WERI-Rb-1 (cell line): Measurements from ENCODE around the gene FOCAD.

Experiments
- DNase-seq: peaks from one replicate; pipeline ENCODE4 v3.0.0-alpha.2; 2020
- H3K27ac ChIP-seq: fragments of 250-450 bp; sonication (Bioruptor Pico); 2 replicates; pipeline ENCODE4 v1.5.1; 2020; ENCODE audit warnings: mild to moderate bottlenecking, moderate library complexity
- H3K27me3 ChIP-seq: fragments of 250-450 bp; sonication (Bioruptor Pico); 2 replicates; pipeline ENCODE4 v1.5.1; 2021; ENCODE audit warnings: mild to moderate bottlenecking, low read depth, moderate library complexity; ENCODE audit not compliant: insufficient read depth, severe bottlenecking
- H3K36me3 ChIP-seq: fragments of 250-450 bp; sonication (Bioruptor Pico); 2 replicates; pipeline ENCODE4 v1.5.1; 2020; ENCODE audit warnings: mild to moderate bottlenecking, moderate library complexity
- H3K4me3 ChIP-seq: 2 replicates; pipeline ENCODE4 v1.5.1; 2011; ENCODE audit warnings: low read depth, mild to moderate bottlenecking, control low read depth, low read length
- H3K9me3 ChIP-seq: fragments of 250-450 bp; sonication (Bioruptor Pico); 2 replicates; pipeline ENCODE4 v1.5.1; 2021; ENCODE audit warnings: mild to moderate bottlenecking, moderate library complexity; ENCODE audit not compliant: severe bottlenecking
- CTCF ChIP-seq: IDR thresholded peaks from 2 replicates; pipeline ENCODE4 v1.5.1; 2011; ENCODE audit warnings: low read depth, mild to moderate bottlenecking, control low read depth, inconsistent platforms, low read length

Gene FOCAD

GRCh38 chr9:20729523-20729922, 45.5 kb downstream of the FOCAD start:
- TF ChIP-seq CTCF = no peak
- no peaks in the 10 kb centered on the region for H3K36me3 ChIP-seq
- no peaks in the 10 kb centered on the region for H3K9me3 ChIP-seq
- H3K27me3 ChIP-seq = no peaks in the 10 kb centered on the region
- H3K4me3 ChIP-seq = no peak overlapping the region
- DNase-seq = no peak
- H3K27ac ChIP-seq = no peak overlapping the region

GRCh38 chr9:20732118-20732517, 48.1 kb downstream of the FOCAD start:
- Histone ChIP-seq H3K27me3 (no peaks in the 10 kb centered on the region), H3K36me3 (no peaks in the 10 kb centered on the region), H3K4me3 (no peak overlapping the region), H3K9me3 (no peaks in the 10 kb centered on the region), H3K27ac (no peak overlapping the region)
- TF ChIP-seq CTCF = no peak
- DNase-seq = no peak

- no peak overlapping the region for H3K4me3 ChIP-seq
- no peak for DNase-seq
- no peak overlapping the region for H3K27ac ChIP-seq
- H3K36me3 ChIP-seq = no peaks in the 10 kb centered on the region
- TF ChIP-seq CTCF = no peak
- H3K9me3 ChIP-seq = no peaks in the 10 kb centered on the region
- no peaks in the 10 kb centered on the region for H3K27me3 ChIP-seq
These were observed 50.2 kb downstream of the FOCAD start for GRCh38 chr9:20734275-20734674.

- no peak for TF ChIP-seq CTCF
- Histone ChIP-seq H3K27me3 (no peaks in the 10 kb centered on the region), H3K9me3 (no peaks in the 10 kb centered on the region), H3K4me3 (no peak overlapping the region), H3K27ac (no peak overlapping the region), H3K36me3 (no peaks in the 10 kb centered on the region)
- DNase-seq = no peak
These were observed 56.2 kb downstream of the FOCAD start for GRCh38 chr9:20740304-20740703.

GRCh38 chr9:20740929-20741582, 57.0 kb downstream of the FOCAD start:
- H3K27ac ChIP-seq = no peak overlapping the region
- no peak overlapping the region for H3K4me3 ChIP-seq

More at GRCh38 chr9:20740929-20741582, 57.0 kb downstream of the FOCAD start:
- DNase-seq = no peak
- TF ChIP-seq CTCF = no peak
- Histone ChIP-seq H3K36me3 (no peaks in the 10 kb centered on the region), H3K27me3 (no peaks in the 10 kb centered on the region), H3K9me3 (no peaks in the 10 kb centered on the region)
